ENCODE results near the gene MFSD2B. TPM values are rescaled to one million over a fixed set of nuclear protein-coding genes. Genes with fewer than 3 reads are reported as not detected.
A peak's percentile ranks its signal among the peaks of the same experiment; 100 is the strongest.

Gene MFSD2B
- total and polyA plus RNA-seq, 2 experiments from 2014 or later, result 0.23 to 0.69 TPM

- TF ChIP-seq, protein P1, sequence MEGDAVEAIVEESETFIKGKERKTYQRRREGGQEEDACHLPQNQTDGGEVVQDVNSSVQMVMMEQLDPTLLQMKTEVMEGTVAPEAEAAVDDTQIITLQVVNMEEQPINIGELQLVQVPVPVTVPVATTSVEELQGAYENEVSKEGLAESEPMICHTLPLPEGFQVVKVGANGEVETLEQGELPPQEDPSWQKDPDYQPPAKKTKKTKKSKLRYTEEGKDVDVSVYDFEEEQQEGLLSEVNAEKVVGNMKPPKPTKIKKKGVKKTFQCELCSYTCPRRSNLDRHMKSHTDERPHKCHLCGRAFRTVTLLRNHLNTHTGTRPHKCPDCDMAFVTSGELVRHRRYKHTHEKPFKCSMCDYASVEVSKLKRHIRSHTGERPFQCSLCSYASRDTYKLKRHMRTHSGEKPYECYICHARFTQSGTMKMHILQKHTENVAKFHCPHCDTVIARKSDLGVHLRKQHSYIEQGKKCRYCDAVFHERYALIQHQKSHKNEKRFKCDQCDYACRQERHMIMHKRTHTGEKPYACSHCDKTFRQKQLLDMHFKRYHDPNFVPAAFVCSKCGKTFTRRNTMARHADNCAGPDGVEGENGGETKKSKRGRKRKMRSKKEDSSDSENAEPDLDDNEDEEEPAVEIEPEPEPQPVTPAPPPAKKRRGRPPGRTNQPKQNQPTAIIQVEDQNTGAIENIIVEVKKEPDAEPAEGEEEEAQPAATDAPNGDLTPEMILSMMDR (IDR thresholded peaks at IDR 0.05; ENCODE audit: low read depth, low read length), result no peak
Measured at GRCh38 chr2:24049485-24050021, 39.7 kb downstream of the MFSD2B start, which contains the start of gene FKBP1B. TSS of gene FKBP1B (plus strand) at chr2:24049741. CDS start at chr2:24049850, 109 bp downstream.

DNA sequence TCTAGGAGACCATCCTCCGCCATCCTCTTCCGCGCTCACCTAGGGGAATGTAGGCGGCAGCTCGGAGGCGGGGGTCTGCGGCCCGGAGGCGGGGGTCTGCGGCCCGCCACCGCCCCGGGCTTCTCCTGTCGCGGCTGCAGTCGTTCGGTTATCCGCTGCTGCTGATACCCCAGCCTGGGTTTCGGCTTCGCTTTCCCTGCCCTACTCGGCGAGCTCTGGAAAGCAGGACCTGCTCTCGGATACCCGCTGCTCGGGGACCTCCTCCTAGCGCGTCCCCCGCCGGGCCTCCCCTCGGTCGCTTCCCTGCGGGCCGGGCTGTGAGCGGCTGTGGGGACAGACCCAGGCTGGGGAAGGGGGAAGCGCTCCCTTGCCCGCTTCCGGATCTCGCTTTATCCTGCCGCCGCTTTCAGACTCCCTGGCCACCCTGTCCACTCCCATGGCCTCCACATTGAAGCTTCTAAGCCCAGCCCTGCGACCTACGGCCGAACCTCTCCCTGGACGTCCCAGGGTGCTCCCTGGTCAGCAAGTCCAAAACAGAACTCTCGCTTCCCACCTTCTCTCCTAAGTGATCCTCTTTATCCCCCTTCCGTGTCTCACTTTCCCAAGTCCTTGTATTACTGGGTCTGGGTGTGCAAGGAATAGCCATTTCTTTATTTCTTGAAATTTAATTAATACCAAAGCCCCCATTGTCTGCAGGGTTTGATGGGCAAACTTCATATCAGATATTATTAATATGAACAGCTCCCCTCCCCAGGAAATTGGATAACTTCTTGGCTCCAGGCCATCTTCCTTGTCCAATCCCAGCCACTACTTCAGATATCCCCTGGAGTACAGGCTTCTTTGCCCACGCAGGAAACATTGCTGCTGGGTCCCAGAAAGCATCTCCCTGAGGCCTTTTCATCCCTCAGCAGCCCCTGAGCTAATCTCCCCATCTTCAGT, 40.4 kb downstream of the MFSD2B start:
- Histone ChIP-seq H3K27ac (no peak overlapping the region), H3K4me3 (peak overlapping the region; percentile 77), H3K9me3 (ENCODE audit: low read depth) (no peaks in the 10 kb centered on the region), H3K36me3 (no peaks in the 10 kb centered on the region), H3K4me1 (ENCODE audit: low read depth) (peaks cover 5% of the 10 kb centered on the region), H3K27me3 (no peaks in the 10 kb centered on the region)
- TF ChIP-seq, protein P1 (IDR thresholded peaks at IDR 0.05; ENCODE audit: low read depth, low read length), result no peak
- DNase-seq (ENCODE audit: low read depth in 1 of 2, low spot score in 1 of 2), result peak; percentile 31 to 56

More at GRCh38 chr2:24049485-24050021, 39.7 kb downstream of the MFSD2B start, which contains the start of gene FKBP1B:
- Histone ChIP-seq H3K4me3 (peak within 1 kb of the TSS; percentile 77), H3K36me3 (no peaks in the 10 kb centered on the region), H3K4me1 (ENCODE audit: low read depth) (peaks cover 5% of the 10 kb centered on the region), H3K27me3 (no peaks in the 10 kb centered on the region), H3K27ac (no peak within 1 kb of the TSS), H3K9me3 (ENCODE audit: low read depth) (no peaks in the 10 kb centered on the region)
- DNase-seq (ENCODE audit: low read depth in 1 of 2, low spot score in 1 of 2), result peak; percentile 60 to 84

DNA sequence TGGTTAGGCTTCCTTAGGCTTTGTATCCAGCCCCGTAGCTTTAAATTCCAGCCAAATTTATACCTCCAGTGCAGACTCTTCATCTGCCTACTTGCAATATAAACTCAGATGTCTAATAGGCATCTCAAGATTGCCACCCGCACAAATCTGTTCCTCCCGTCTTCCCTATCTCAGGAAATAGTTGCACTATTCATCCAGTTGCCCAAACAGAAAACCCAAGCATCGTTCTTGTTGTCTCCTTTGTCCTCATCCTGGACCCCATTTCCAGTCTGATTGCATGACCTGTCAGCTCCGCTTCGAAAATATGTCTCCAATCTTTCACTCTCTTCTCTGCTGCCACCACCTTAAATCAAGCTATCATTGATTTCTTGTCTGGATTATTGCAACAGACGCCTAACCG, 41.9 kb downstream of the MFSD2B start:
- H3K4me1 ChIP-seq (ENCODE audit: low read depth), result no peaks in the 10 kb centered on the region
- TF ChIP-seq, protein P1 (IDR thresholded peaks at IDR 0.05; ENCODE audit: low read depth, low read length), result no peak
- H3K27me3 ChIP-seq, result no peaks in the 10 kb centered on the region
- no peaks in the 10 kb centered on the region for H3K9me3 ChIP-seq (ENCODE audit: low read depth)
- H3K36me3 ChIP-seq, result no peaks in the 10 kb centered on the region
- H3K27ac ChIP-seq, result no peak overlapping the region
- DNase-seq (ENCODE audit: low read depth in 1 of 2, low spot score in 1 of 2), result no peak
- H3K4me3 ChIP-seq, result no peak overlapping the region

DNA sequence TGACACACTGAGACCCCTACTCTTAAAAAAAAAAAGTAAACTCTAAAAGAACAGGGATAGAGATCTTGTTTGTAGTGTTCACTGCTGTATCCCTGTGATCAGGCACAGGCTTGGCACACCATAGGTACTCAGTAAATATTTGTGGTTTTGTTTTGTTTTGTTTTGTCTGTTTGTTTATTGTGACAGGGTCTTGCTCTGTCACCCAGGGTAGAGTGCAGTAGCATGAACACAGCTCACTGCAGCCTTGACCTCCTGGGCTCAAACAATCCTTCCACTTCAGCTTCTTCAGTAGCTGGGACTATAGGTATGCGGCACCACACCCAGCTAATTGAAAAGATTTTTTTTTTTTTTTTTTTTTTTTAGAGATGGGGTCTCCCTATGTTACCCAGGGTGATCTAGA, 43.1 kb downstream of the MFSD2B start:
- Histone ChIP-seq H3K9me3 (ENCODE audit: low read depth) (no peaks in the 10 kb centered on the region), H3K36me3 (no peaks in the 10 kb centered on the region), H3K4me1 (ENCODE audit: low read depth) (no peaks in the 10 kb centered on the region), H3K27me3 (no peaks in the 10 kb centered on the region), H3K27ac (no peak overlapping the region), H3K4me3 (no peak overlapping the region)
- no peak for DNase-seq (ENCODE audit: low read depth in 1 of 2, low spot score in 1 of 2)
- TF ChIP-seq, protein P1 (IDR thresholded peaks at IDR 0.05; ENCODE audit: low read depth, low read length), result no peak

DNA sequence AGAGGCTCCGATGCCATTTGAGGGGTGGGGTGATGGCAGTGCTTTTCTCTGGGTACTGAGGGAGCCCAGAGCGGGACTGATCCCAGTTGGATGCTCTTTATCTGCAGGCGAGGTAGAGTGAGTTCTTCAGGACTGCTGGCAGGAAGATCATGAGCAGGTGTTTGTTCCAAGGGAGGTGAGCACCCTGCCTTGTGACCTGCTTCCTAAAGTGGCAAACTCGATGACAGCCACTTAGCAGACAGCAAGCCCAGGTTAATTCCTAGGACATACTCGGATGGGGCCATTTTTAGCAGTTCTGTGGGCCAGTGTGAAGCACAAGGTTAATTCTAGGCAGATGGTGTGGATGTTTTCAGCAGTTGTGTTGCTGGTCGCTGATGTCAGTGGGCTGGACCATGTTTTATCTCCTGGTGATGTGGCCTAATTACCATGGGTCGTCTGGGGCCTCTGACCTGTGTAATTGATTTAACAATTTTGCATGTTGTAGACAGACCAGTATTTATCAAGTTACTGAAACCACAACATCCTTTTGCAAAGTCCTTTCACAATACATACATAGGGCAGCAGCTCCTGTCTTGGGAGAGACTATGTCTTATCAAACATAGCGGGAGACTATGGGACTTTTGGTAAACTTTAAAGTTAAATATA, 44.6 kb downstream of the MFSD2B start:
- Histone ChIP-seq H3K36me3 (no peaks in the 10 kb centered on the region), H3K27ac (no peak overlapping the region), H3K9me3 (ENCODE audit: low read depth) (no peaks in the 10 kb centered on the region), H3K4me1 (ENCODE audit: low read depth) (no peaks in the 10 kb centered on the region), H3K4me3 (no peak overlapping the region), H3K27me3 (no peaks in the 10 kb centered on the region)
- peak in 1 of 2 donors; percentile 15 for DNase-seq (ENCODE audit: low read depth in 1 of 2, low spot score in 1 of 2)
- TF ChIP-seq, protein P1 (IDR thresholded peaks at IDR 0.05; ENCODE audit: low read depth, low read length), result no peak

Data from cardiac muscle cell (in vitro differentiated cells and primary cell).